BJ (cell line): ENCODE data around the gene GJB6. TPM values are rescaled to one million over a fixed set of nuclear protein-coding genes. Genes with fewer than 3 reads are reported as not detected.
A peak's percentile ranks its signal among the peaks of the same experiment; 100 is the strongest.

Experiments
- CTCF ChIA-PET: fragments of 350-600 bp; formaldehyde crosslinking; extraction: SDS; loops from one replicate; lab custom pipeline; 2021; ENCODE audit warnings: antibody characterized with exemption, inconsistent platforms; lab: Yijun Ruan, JAX
- POLR2A ChIA-PET: fragments of 300-600 bp; sonication (Branson Sonifier 250); formaldehyde crosslinking; extraction: SDS; loops from one replicate; lab custom pipeline; 2021; ENCODE audit warnings: antibody characterized with exemption; lab: Charles Lee
- DNase-seq: peaks from one replicate; pipeline ENCODE4 v3.0.0-alpha.2; 2011; ENCODE audit warnings: low read depth
- H3K27me3 ChIP-seq: 2 replicates; pipeline ENCODE4 v1.6.0; 2011; ENCODE audit warnings: low read length; ENCODE audit not compliant: control insufficient read depth, insufficient read depth
- H3K36me3 ChIP-seq: 2 replicates; pipeline ENCODE4 v1.5.1; 2011; ENCODE audit warnings: low read length; ENCODE audit not compliant: control insufficient read depth, insufficient read depth
- H3K4me3 ChIP-seq: 2 replicates; pipeline ENCODE4 v1.5.1; 2011; ENCODE audit warnings: low read depth, mild to moderate bottlenecking, control low read depth, low read length
- polyA plus RNA-seq: library from polyadenylated mRNA; depleted of rRNA; stranded (reverse); fragments of >200 nt; gene quantifications from 2 replicates; pipeline ENCODE4 v1.2.3, GENCODE V29; 2011
- TF ChIP-seq, protein P1 (sequence below): IDR thresholded peaks from 2 replicates; pipeline ENCODE4 v1.5.1; 2011; ENCODE audit warnings: low read depth, mild to moderate bottlenecking, control low read depth, inconsistent platforms, low read length, moderate library complexity; ENCODE audit not compliant: insufficient read depth

The GJB6 gene
- polyA plus RNA-seq, 1 experiment = not detected

DNA sequence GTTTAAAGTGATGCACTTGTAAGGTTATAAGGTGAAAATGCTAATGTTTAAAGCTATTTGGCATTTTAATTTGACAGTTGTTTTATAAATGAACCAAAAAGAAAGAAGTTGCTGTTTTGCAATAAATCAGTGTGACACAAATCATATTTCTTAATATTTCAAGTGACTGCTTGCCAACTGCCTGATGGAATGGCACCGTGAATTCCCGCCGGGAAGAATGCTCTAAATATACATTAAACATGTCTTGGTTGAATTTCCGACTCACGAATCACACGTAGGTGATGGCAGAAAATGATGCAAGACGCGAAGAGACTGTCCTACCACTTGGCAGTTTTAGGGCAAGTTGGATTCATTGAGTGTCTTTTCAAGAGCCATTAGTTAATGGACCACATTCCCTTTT, 36.3 kb downstream of the GJB6 start:
- Histone ChIP-seq H3K27me3 (peaks cover 36% of the 10 kb centered on the region), H3K4me3 (no peak overlapping the region), H3K36me3 (no peaks in the 10 kb centered on the region)
- TF ChIP-seq, protein P1, sequence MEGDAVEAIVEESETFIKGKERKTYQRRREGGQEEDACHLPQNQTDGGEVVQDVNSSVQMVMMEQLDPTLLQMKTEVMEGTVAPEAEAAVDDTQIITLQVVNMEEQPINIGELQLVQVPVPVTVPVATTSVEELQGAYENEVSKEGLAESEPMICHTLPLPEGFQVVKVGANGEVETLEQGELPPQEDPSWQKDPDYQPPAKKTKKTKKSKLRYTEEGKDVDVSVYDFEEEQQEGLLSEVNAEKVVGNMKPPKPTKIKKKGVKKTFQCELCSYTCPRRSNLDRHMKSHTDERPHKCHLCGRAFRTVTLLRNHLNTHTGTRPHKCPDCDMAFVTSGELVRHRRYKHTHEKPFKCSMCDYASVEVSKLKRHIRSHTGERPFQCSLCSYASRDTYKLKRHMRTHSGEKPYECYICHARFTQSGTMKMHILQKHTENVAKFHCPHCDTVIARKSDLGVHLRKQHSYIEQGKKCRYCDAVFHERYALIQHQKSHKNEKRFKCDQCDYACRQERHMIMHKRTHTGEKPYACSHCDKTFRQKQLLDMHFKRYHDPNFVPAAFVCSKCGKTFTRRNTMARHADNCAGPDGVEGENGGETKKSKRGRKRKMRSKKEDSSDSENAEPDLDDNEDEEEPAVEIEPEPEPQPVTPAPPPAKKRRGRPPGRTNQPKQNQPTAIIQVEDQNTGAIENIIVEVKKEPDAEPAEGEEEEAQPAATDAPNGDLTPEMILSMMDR = no peak
- ChIA-PET POLR2A (no interaction called here), CTCF (interaction anchor here (0.6 to 1.4 kb wide), 4 partner anchors 11 to 730 kb away, joined by 3 to 4 read pairs (median 3); no protein-coding TSS in a partner anchor)
- no peak for DNase-seq

DNA sequence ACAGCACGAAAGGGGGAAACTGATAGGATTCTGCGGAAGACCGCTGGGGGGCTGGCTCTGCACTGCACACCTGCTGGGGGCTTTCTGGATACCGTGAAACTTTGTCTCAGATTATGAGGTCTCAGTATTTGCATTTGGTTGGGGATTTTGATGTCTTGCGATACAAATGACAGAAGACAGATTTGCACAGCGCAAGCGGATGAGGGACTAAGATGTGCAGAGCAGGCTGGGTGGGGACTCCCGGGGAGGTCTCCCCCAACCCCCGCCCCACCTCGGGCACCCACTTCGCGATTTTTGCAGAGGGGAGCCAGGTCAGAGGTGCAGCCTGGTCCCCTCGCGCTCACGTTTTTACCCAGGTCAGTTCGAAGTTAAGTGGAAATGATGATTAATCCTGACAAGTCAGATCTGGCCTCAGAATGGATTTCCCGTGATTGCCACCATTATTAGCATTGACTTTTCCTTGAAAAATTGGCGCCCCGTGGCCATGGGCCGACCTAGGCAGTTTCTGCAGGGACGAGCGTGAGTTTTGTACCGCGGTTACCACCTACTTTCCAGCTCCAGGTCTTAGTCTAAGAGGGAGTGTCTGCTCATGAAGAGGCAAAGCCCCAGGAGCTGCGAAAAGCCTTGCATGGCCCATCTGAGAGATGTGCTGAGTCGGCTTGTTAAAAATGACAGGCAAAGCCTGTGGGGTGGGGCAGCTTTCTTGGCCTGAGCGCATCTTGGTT, 38.0 kb downstream of the GJB6 start:
- H3K36me3 ChIP-seq = no peaks in the 10 kb centered on the region
- no peak for DNase-seq
- POLR2A ChIA-PET = no interaction called here
- TF ChIP-seq, protein P1 = no peak
- peaks cover 40% of the 10 kb centered on the region for H3K27me3 ChIP-seq
- CTCF ChIA-PET = interaction anchor here (1.3 kb wide), 2 partner anchors 8 to 16 kb away, joined by 3 to 4 read pairs; no protein-coding TSS in a partner anchor
- H3K4me3 ChIP-seq = no peak overlapping the region

DNA sequence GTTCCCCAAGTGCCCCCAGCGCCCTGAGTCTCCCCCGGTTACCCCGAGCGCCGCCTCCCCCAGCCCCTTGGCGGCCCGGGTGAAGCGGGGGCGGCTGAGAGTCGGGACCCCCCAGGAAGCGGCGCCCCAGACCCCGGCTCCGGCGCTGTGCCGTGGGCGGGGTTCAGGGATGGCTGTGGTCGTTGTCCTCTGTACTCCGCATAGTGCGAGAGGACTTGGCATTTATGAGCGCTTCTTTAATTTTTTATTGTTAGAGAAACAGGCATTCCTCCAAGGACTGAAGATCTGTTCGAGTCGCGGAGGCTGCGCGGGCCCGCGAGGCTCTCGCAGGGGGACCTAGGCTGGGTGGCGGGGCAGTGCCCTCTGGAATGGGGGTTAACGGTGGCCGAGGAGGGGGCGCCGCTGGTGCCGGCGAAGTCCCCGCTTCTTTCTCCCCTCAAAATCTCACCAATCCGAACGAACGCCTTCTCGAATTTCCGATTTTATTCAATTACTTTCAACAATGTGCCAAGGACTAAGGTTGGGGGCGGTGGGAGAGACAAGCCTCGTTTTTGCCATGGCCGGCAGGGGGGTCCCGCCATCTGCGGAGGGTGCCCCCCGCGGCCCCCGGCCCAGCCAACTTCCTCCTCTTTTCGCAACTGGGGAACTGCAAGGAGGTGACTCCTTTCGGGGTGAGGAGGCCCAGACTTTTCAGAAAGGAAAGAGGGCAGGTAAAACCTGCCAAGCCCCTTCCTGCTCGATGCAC, 38.8 kb downstream of the GJB6 start:
- no peak overlapping the region for H3K4me3 ChIP-seq
- no peak for DNase-seq
- TF ChIP-seq, protein P1 = no peak
- CTCF ChIA-PET = no interaction called here
- POLR2A ChIA-PET = no interaction called here
- no peaks in the 10 kb centered on the region for H3K36me3 ChIP-seq
- H3K27me3 ChIP-seq = peaks cover 40% of the 10 kb centered on the region

GRCh38 chr13:20192836-20193161, 39.3 kb downstream of the GJB6 start, which contains the start of gene GJB2:
TSS of gene GJB2 (minus strand) at chr13:20192938. CDS start at chr13:20189581, 3,357 bp downstream.
- peaks cover 41% of the 10 kb centered on the region for H3K27me3 ChIP-seq
- TF ChIP-seq, protein P1 = no peak
- no peaks in the 10 kb centered on the region for H3K36me3 ChIP-seq
- ChIA-PET POLR2A (no interaction called here), CTCF (interaction anchor here (3.5 kb wide), 1 partner anchor 10 kb away, joined by 21 read pairs; no protein-coding TSS in a partner anchor)
- H3K4me3 ChIP-seq = peak within 1 kb of the TSS; percentile 19
- no peak for DNase-seq

DNA sequence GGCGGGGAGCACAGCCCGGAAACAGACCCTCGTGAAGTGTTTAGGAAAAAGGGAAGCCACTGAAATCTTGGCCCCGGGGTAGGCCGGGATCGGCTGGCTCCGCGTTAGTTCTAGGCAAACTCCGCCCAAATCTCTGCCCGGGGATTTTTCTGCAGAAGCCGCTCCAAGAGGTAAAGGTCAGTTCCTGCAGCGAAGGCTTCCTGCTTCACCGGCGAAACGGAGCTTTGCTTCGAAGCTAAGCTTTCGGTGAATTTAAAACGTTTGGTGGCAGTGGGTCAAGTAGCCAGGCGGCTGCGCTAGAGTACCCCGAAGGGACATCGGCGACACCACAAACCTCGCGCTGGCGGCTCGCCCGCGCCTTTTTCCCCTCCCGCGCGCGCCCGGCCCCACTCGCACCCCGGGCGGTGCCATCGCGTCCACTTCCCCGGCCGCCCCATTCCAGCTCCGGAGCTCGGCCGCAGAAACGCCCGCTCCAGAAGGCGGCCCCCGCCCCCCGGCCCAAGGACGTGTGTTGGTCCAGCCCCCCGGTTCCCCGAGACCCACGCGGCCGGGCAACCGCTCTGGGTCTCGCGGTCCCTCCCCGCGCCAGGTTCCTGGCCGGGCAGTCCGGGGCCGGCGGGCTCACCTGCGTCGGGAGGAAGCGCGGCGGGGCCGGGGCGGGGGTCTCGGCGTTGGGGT, 39.8 kb downstream of the GJB6 start:
- DNase-seq = no peak
- Histone ChIP-seq H3K4me3 (peak overlapping the region; percentile 19), H3K36me3 (no peaks in the 10 kb centered on the region), H3K27me3 (peaks cover 39% of the 10 kb centered on the region)
- POLR2A ChIA-PET = no interaction called here
- TF ChIP-seq, protein P1 = no peak
- CTCF ChIA-PET = interaction anchor here (0.7 to 3.5 kb wide), 2 partner anchors 10 to 37 kb away, joined by 3 to 21 read pairs; no protein-coding TSS in a partner anchor
